Lower leg skin (tissue), 4 donors: ENCODE results near the gene ACOX1. TPM values are rescaled to one million over a fixed set of nuclear protein-coding genes. Genes with fewer than 3 reads are reported as not detected.

Source experiments
- DNase-seq, 2 donors: peaks; one replicate each; pipeline ENCODE4 v3.0.0-alpha.2; 2019; ENCODE audit warnings: low spot score in 2 of 2
- H3K4me3 ChIP-seq: fragments of 200-600 bp; sonication (generic); 2 replicates; pipeline ENCODE4 v1.5.1; 2017; ENCODE audit warnings: mild to moderate bottlenecking, low read depth; ENCODE audit not compliant: poor library complexity, severe bottlenecking
- CTCF ChIP-seq, 3 donors: fragments of 450-650 bp; IDR thresholded peaks; one replicate each; pipeline ENCODE4 v1.5.1; 2016; ENCODE audit warnings: antibody characterized with exemption in 3 of 3, mild to moderate bottlenecking in 3 of 3, moderate library complexity in 2 of 3
- POLR2A ChIP-seq, 2 donors: fragments of 450-650 bp; IDR thresholded peaks; one replicate each; pipeline ENCODE4 v1.6.1; 2016 to 2017; ENCODE audit warnings: antibody characterized with exemption in 2 of 2, mild to moderate bottlenecking in 1 of 2, moderate library complexity in 1 of 2
- WGBS, 2 donors: methylation state at CpG; one replicate each; pipeline ENCODE4 v1.1.5; 2018; 5-methylcytosine and 5-hydroxymethylcytosine counted together
- intact Hi-C: fragments of 100-400 bp; cut with DNase I; formaldehyde crosslinking; loops from one replicate; pipeline ENCODE4 v1.15.0; 2023; ENCODE audit warnings: low total_unique reads
- total RNA-seq, 4 donors: library from RNA; depleted of rRNA; stranded (reverse); fragments of >200 nt; gene quantifications; one replicate each; pipeline ENCODE4 v1.1.0, GENCODE V29; 2016

The ACOX1 gene
- total RNA-seq, 4 donors from 2014 or later = 71.2 to 102 (median 81.3) TPM

DNA sequence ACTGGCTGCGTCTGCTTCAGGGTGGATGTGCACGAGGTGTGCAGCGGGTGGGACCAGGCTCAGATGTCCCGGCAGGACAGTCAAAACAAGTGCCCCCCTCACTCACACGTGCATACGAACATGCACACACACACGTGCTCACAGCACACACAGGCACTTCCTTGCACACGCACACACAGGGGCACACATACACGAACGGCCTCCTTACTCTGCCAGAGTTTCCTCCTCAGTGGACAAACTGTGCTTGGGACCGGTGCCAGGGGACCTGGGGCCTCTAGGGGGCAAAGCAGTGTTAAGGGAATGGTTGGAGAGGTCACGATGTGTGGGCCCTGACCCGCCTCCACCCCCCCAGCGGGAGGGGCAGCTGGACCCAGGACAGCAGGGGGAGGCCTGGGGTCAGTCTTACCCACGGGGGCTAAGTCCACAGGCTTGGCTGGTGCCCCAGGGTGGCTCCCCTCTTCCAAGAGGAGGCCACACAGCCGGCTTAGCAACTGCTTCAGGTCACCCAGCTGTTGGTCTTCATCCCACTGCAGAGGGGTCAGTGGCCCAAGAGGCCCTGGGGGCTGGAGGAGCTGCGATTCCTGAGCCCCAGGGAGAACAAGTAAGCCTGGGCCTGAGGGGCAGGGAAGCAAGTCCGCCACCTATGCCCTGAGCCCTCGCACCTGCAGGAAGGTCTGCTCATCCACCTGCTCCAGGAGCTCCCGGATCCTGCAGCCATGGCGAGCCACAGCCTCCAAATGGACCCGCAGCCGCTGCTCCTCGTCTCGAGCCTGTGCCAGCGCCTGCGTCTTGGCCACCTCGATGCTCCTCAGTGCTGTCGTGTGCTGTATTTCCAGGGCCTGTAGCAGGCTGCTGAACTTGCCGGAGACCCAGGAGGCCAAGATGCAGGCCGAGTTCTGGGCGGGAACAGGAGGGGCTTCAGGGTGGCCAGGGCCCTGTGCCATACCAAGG is 87.1 kb downstream of the ACOX1 start:
- intact Hi-C loops = no loop called here
- no peak for DNase-seq
- 87 to 90% methylated on average over 29 to 32 of the region's 32 CpGs for whole genome bisulfite sequencing, 2 donors
- TF ChIP-seq CTCF (IDR thresholded peaks at IDR 0.05) (no peak), POLR2A (IDR thresholded peaks at IDR 0.05) (no peak)
- H3K4me3 ChIP-seq = no peak overlapping the region

Other genes starting within 250 kb of the ACOX1 start
- gene GALK1, start 214.0 kb downstream of the ACOX1 start, total RNA-seq = 10 to 100 TPM; 20.6 to 31.0 (median 28.9) TPM
- gene UNK, start 194.4 kb downstream of the ACOX1 start, total RNA-seq = 10 to 100 TPM; 26.5 to 42.5 (median 31.9) TPM
- gene UNC13D, start 134.8 kb downstream of the ACOX1 start, total RNA-seq = 1 to 10 TPM; 5.0 to 9.1 (median 7.6) TPM
- 100 to 1,000 TPM in 2 of 4 donors, 10 to 100 TPM in 2; 74.2 to 149 (median 93.8) TPM for gene WBP2, start 123.8 kb downstream of the ACOX1 start, total RNA-seq
- gene TRIM47, start 100.6 kb downstream of the ACOX1 start, total RNA-seq = 10 to 100 TPM; 33.2 to 62.5 (median 41.5) TPM
- gene TRIM65, start 82.2 kb downstream of the ACOX1 start, total RNA-seq = 10 to 100 TPM; 23.1 to 36.3 (median 32.2) TPM
- 10 to 100 TPM; 36.5 to 64.7 (median 49.0) TPM for gene MRPL38, start 74.3 kb downstream of the ACOX1 start, total RNA-seq
- 10 to 100 TPM; 20.4 to 23.8 (median 22.4) TPM for gene FBF1, start 38.1 kb downstream of the ACOX1 start, total RNA-seq
- 10 to 100 TPM; 43.7 to 57.9 (median 49.7) TPM for gene TEN1, start 74 bp upstream of the ACOX1 start, total RNA-seq
- 1 to 10 TPM; 2.7 to 8.4 (median 4.5) TPM for gene CDK3, start 21.7 kb upstream of the ACOX1 start, total RNA-seq
- 100 to 1,000 TPM; 285 to 514 (median 315) TPM for gene EVPL, start 48.1 kb upstream of the ACOX1 start, total RNA-seq
- 10 to 100 TPM; 67.2 to 76.5 (median 72.3) TPM for gene SRP68, start 93.4 kb upstream of the ACOX1 start, total RNA-seq
- under 1 TPM in 2 of 4 donors, not detected in 2; 0.17 to 0.97 TPM for gene GALR2, start 95.6 kb upstream of the ACOX1 start, total RNA-seq
- not detected for gene ZACN, start 100.0 kb upstream of the ACOX1 start, total RNA-seq
- gene EXOC7, start 124.6 kb upstream of the ACOX1 start, total RNA-seq = 10 to 100 TPM; 52.5 to 78.4 (median 72.3) TPM
- gene FOXJ1, start 162.1 kb upstream of the ACOX1 start, total RNA-seq = 1 to 10 TPM; 1.2 to 2.4 (median 1.8) TPM